Stimulated activated CD8-positive, alpha-beta memory T cell treated with anti-CD3 and anti-CD28 coated beads, Interleukin-15, amount 100 ng/mL, for 4 hours (primary cell): ENCODE results near the gene QSER1.
"Not testable (repeated sequence)": the region's sequence is repeated elsewhere in the genome, so short reads cannot be mapped to it uniquely, and the experiment has no call there.

Source experiments
- DNase-seq, 2 donors: peaks; one replicate each; pipeline ENCODE4 v3.0.0-alpha.2; 2020; ENCODE audit warnings: low read depth in 2 of 2

The QSER1 gene

GRCh38 chr11:32935462-32936029 lies 42.9 kb downstream of the QSER1 start:
- DNase-seq, result no peak

GRCh38 chr11:32936178-32936577 lies 43.6 kb downstream of the QSER1 start:
- not testable (repeated sequence) for DNase-seq

GRCh38 chr11:32937283-32937682 lies 44.7 kb downstream of the QSER1 start:
- not testable (repeated sequence) for DNase-seq

- DNase-seq, result no peak
These were observed 46.4 kb downstream of the QSER1 start for GRCh38 chr11:32939046-32939445.

GRCh38 chr11:32939866-32940265 lies 47.3 kb downstream of the QSER1 start:
- no peak for DNase-seq

GRCh38 chr11:32940865-32941264 lies 48.3 kb downstream of the QSER1 start:
- no peak for DNase-seq

GRCh38 chr11:32947978-32948377 lies 55.4 kb downstream of the QSER1 start:
- DNase-seq, result no peak

GRCh38 chr11:32949739-32950138 lies 57.1 kb downstream of the QSER1 start:
- DNase-seq, result no peak

GRCh38 chr11:32952421-32952820 lies 59.8 kb downstream of the QSER1 start:
- DNase-seq, result no peak

GRCh38 chr11:32953700-32954099 lies 61.1 kb downstream of the QSER1 start:
- no peak for DNase-seq

GRCh38 chr11:32960553-32961164 lies 68.0 kb downstream of the QSER1 start:
- DNase-seq, result no peak

GRCh38 chr11:32962016-32962415 lies 69.4 kb downstream of the QSER1 start:
- DNase-seq, result no peak

- no peak for DNase-seq
These were observed 71.1 kb downstream of the QSER1 start for GRCh38 chr11:32963721-32964120.

GRCh38 chr11:32968541-32968940 lies 75.9 kb downstream of the QSER1 start:
- DNase-seq, result no peak

GRCh38 chr11:32972233-32972632 lies 79.6 kb downstream of the QSER1 start:
- not testable (repeated sequence) for DNase-seq

GRCh38 chr11:32972781-32973180 lies 80.2 kb downstream of the QSER1 start:
- DNase-seq, result no peak

GRCh38 chr11:32982626-32983025 lies 90.0 kb downstream of the QSER1 start:
- DNase-seq, result no peak

- DNase-seq, result no peak
These were observed 90.9 kb downstream of the QSER1 start for GRCh38 chr11:32983506-32983905.

- DNase-seq, result no peak
These were observed 93.0 kb downstream of the QSER1 start for GRCh38 chr11:32985600-32985999.

GRCh38 chr11:32987851-32988250 lies 95.2 kb downstream of the QSER1 start:
- DNase-seq, result no peak

- no peak for DNase-seq
These were observed 97.9 kb downstream of the QSER1 start for GRCh38 chr11:32990481-32990880.

GRCh38 chr11:32991427-32991826 lies 98.8 kb downstream of the QSER1 start:
- no peak for DNase-seq

- DNase-seq, result no peak
These were observed 99.3 kb downstream of the QSER1 start for GRCh38 chr11:32991898-32992297.

- no peak for DNase-seq
These were observed 107.6 kb downstream of the QSER1 start for GRCh38 chr11:33000181-33000580.
